H1 (cell line): ENCODE measurements around the gene RAP1GAP. TPM values are rescaled to one million over a fixed set of nuclear protein-coding genes. Genes with fewer than 3 reads are reported as not detected.

ENCODE experiments used
- CTCF ChIA-PET: fragments of 300-600 bp; sonication (Branson Sonifier 250); formaldehyde crosslinking; loops from one replicate; lab custom pipeline; 2021; ENCODE audit not compliant: partially characterized antibody; lab: Charles Lee
- POLR2A ChIA-PET: fragments of 300-600 bp; sonication (Branson Sonifier 250); formaldehyde crosslinking; loops from one replicate; lab custom pipeline; 2021; ENCODE audit warnings: inconsistent platforms; ENCODE audit not compliant: partially characterized antibody; lab: Charles Lee
- DNase-seq, 2 experiments: peaks; one replicate each; pipeline versions ENCODE4 v3.0.0 to v3.0.0-alpha.2; 2010 to 2022; ENCODE audit warnings: low spot score in 2 of 2, low read depth in 1 of 2, mixed read lengths in 1 of 2
- FAIRE-seq: peaks from 2 replicates; lab custom pipeline; 2011; peaks lifted over from hg19 to GRCh38; lab: Jason Lieb, UNC
- H2AFZ ChIP-seq: 2 replicates; pipeline ENCODE4 v1.8.1; 2012; ENCODE audit warnings: low read length, inconsistent platforms
- H2AK5ac ChIP-seq: 2 replicates; pipeline ENCODE4 v1.6.1; 2013; ENCODE audit warnings: low read depth, low read length
- H2BK120ac ChIP-seq: replicated peaks from 2 replicates; pipeline ENCODE3; 2013; ENCODE audit warnings: low read depth, low read length, inconsistent platforms
- H2BK12ac ChIP-seq: 2 replicates; pipeline ENCODE4 v1.6.1; 2013; ENCODE audit warnings: low read depth, low read length
- H2BK15ac ChIP-seq: 2 replicates; pipeline ENCODE4 v1.6.1; 2013; ENCODE audit warnings: low read length
- H2BK20ac ChIP-seq: 2 replicates; pipeline ENCODE4 v1.6.1; 2013; ENCODE audit warnings: low read length
- H2BK5ac ChIP-seq: 2 replicates; pipeline ENCODE4 v1.6.1; 2013; ENCODE audit warnings: low read depth, low read length
- H3K14ac ChIP-seq: 2 replicates; pipeline ENCODE4 v1.6.1; 2013; ENCODE audit warnings: inconsistent platforms; ENCODE audit not compliant: insufficient read length
- H3K18ac ChIP-seq: 2 replicates; pipeline ENCODE4 v1.6.1; 2013; ENCODE audit warnings: low read length; ENCODE audit errors: extremely low read depth
- H3K23ac ChIP-seq: 2 replicates; pipeline ENCODE4 v1.6.1; 2013; ENCODE audit warnings: inconsistent platforms; ENCODE audit not compliant: insufficient read length
- H3K23me2 ChIP-seq: 2 replicates; pipeline ENCODE4 v1.6.1; 2013; ENCODE audit warnings: low read depth, low read length
- H3K27ac ChIP-seq: 2 replicates; pipeline ENCODE4 v1.6.1; 2011; ENCODE audit warnings: low read depth, low read length, inconsistent platforms
- H3K27me3 ChIP-seq, 4 experiments: replicated peaks in 1 of 4; 1 replicate in 1 of 4; 2 replicates in 3 of 4; pipeline versions ENCODE4 v1.6.1 to v1.8.1; 2011 to 2013; ENCODE audit warnings: low read length in 3 of 4, mild to moderate bottlenecking in 3 of 4, inconsistent platforms in 2 of 4, mixed read lengths in 2 of 4, moderate library complexity in 1 of 4; ENCODE audit not compliant: control insufficient read depth in 3 of 4, insufficient read depth in 3 of 4; ENCODE audit errors: extremely low read depth in 1 of 4
- H3K36me3 ChIP-seq, 4 experiments: 2 replicates each; pipeline versions ENCODE4 v1.6.1 to v1.8.1; 2011 to 2013; ENCODE audit warnings: mild to moderate bottlenecking in 4 of 4, low read length in 3 of 4, moderate library complexity in 2 of 4, control low read depth in 1 of 4, inconsistent platforms in 1 of 4; ENCODE audit not compliant: insufficient read depth in 4 of 4, control insufficient read depth in 2 of 4
- H3K4ac ChIP-seq: replicated peaks from 2 replicates; pipeline ENCODE3; 2013; ENCODE audit warnings: low read length, low read depth, mixed read lengths, inconsistent platforms; ENCODE audit not compliant: insufficient read length
- H3K4me1 ChIP-seq, 4 experiments: replicated peaks in 1 of 4; 1 replicate in 1 of 4; 2 replicates in 3 of 4; pipeline versions ENCODE4 v1.6.1 to v1.8.1; 2011 to 2013; ENCODE audit warnings: low read length in 3 of 4, inconsistent platforms in 2 of 4, mixed read lengths in 1 of 4; ENCODE audit not compliant: insufficient read depth in 4 of 4, control insufficient read depth in 3 of 4
- H3K4me2 ChIP-seq, 2 experiments: 2 replicates each; pipeline versions ENCODE4 v1.6.1 to v1.8.1; 2011 to 2013; ENCODE audit warnings: low read depth in 2 of 2, low read length in 2 of 2, control low read depth in 1 of 2, inconsistent platforms in 1 of 2, mild to moderate bottlenecking in 1 of 2; ENCODE audit not compliant: insufficient read depth in 1 of 2
- H3K4me3 ChIP-seq, 4 experiments: fragments of 200-600, 300-600 bp in 1 of 4; sonication (generic), shearing (Covaris generic), sonication (Bioruptor Twin) in 1 of 4; 2 replicates each; pipeline versions ENCODE4 v1.5.1 to v1.8.1; 2011 to 2016; ENCODE audit warnings: low read length in 4 of 4, low read depth in 3 of 4, control low read depth in 2 of 4, inconsistent platforms in 2 of 4, mild to moderate bottlenecking in 2 of 4, mixed read lengths in 1 of 4, moderate library complexity in 1 of 4; ENCODE audit not compliant: insufficient read depth in 2 of 4; ENCODE audit errors: extremely low read depth in 1 of 4
- H3K56ac ChIP-seq: replicated peaks from 2 replicates; pipeline ENCODE3; 2013; ENCODE audit warnings: low read depth, mild to moderate bottlenecking, mixed read lengths, low read length, inconsistent platforms; ENCODE audit not compliant: insufficient read length
- H3K79me1 ChIP-seq: 2 replicates; pipeline ENCODE4 v1.6.1; 2013; ENCODE audit warnings: low read depth, low read length, control low read depth
- H3K79me2 ChIP-seq, 2 experiments: 2 replicates each; pipeline versions ENCODE4 v1.6.1 to v1.8.1; 2012 to 2013; ENCODE audit warnings: low read length in 2 of 2, mild to moderate bottlenecking in 2 of 2, inconsistent platforms in 1 of 2; ENCODE audit not compliant: insufficient read depth in 2 of 2, control insufficient read depth in 1 of 2
- H3K9ac ChIP-seq, 4 experiments: replicated peaks in 1 of 4; 1 replicate in 1 of 4; 2 replicates in 3 of 4; pipeline versions ENCODE4 v1.6.1 to v1.8.1; 2011 to 2013; ENCODE audit warnings: low read depth in 3 of 4, low read length in 3 of 4, control low read depth in 2 of 4, mild to moderate bottlenecking in 2 of 4, moderate library complexity in 2 of 4, inconsistent platforms in 1 of 4; ENCODE audit errors: extremely low read depth in 1 of 4
- H3K9me3 ChIP-seq, 2 experiments: 2 replicates each; pipeline versions ENCODE4 v1.6.1 to v1.8.1; 2012 to 2013; ENCODE audit warnings: mild to moderate bottlenecking in 2 of 2, moderate library complexity in 2 of 2, control low read depth in 1 of 2, inconsistent platforms in 1 of 2, low read depth in 1 of 2, low read length in 1 of 2, mixed read lengths in 1 of 2; ENCODE audit not compliant: insufficient read depth in 2 of 2
- H4K20me1 ChIP-seq, 2 experiments: replicated peaks in 1 of 2; 2 replicates each; pipeline versions ENCODE3 to v1.8.1; 2011 to 2013; ENCODE audit warnings: inconsistent platforms in 2 of 2, low read length in 2 of 2, mild to moderate bottlenecking in 1 of 2; ENCODE audit not compliant: insufficient read depth in 2 of 2, control insufficient read depth in 1 of 2
- H4K5ac ChIP-seq: 2 replicates; pipeline ENCODE4 v1.6.1; 2013; ENCODE audit warnings: low read length, low read depth, mixed read lengths, inconsistent platforms; ENCODE audit not compliant: insufficient read length
- H4K8ac ChIP-seq: 2 replicates; pipeline ENCODE4 v1.8.0; 2013; ENCODE audit warnings: mild to moderate bottlenecking, moderate library complexity, low read length, inconsistent platforms; ENCODE audit not compliant: insufficient read depth; ENCODE audit errors: extremely low read depth
- H4K91ac ChIP-seq: replicated peaks from 2 replicates; pipeline ENCODE3; 2013; ENCODE audit warnings: low read length, mixed read lengths, inconsistent platforms; ENCODE audit not compliant: insufficient read length
- CEBPB ChIP-seq: IDR thresholded peaks from 2 replicates; pipeline ENCODE4 v1.6.1; 2012; ENCODE audit warnings: low read depth, low read length
- CREB1 ChIP-seq: IDR thresholded peaks from 2 replicates; pipeline ENCODE4 v1.6.1; 2012; ENCODE audit warnings: inconsistent platforms
- CTCF ChIP-seq, 3 experiments: IDR thresholded peaks; 1 replicate in 2 of 3; 2 replicates in 1 of 3; pipeline versions ENCODE4 v1.5.1 to v1.6.1; 2011; ENCODE audit warnings: low read length in 3 of 3, mild to moderate bottlenecking in 3 of 3, inconsistent platforms in 2 of 3, low read depth in 1 of 3, moderate library complexity in 1 of 3; ENCODE audit not compliant: insufficient read depth in 1 of 3; ENCODE audit errors: control extremely low read depth in 1 of 3
- E2F6 ChIP-seq: IDR thresholded peaks from 2 replicates; pipeline ENCODE4 v1.6.1; 2012; ENCODE audit warnings: inconsistent platforms
- EP300 ChIP-seq, 2 experiments: IDR thresholded peaks; 1 replicate in 1 of 2; 2 replicates in 1 of 2; pipeline ENCODE4 v1.6.1; 2011 to 2012; ENCODE audit warnings: low read depth in 2 of 2, low read length in 2 of 2, mild to moderate bottlenecking in 2 of 2, borderline replicate concordance in 1 of 2, inconsistent platforms in 1 of 2, moderate library complexity in 1 of 2
- FOSL1 ChIP-seq: IDR thresholded peaks from 2 replicates; pipeline ENCODE4 v1.6.1; 2011; ENCODE audit warnings: mild to moderate bottlenecking, low read depth, low read length, moderate library complexity; ENCODE audit not compliant: insufficient read depth
- USF2 ChIP-seq: IDR thresholded peaks from 2 replicates; pipeline ENCODE4 v1.6.1; 2011; ENCODE audit warnings: low read length, improper control_type of control experiment
- WGBS, 2 experiments: shearing (Covaris generic) in 1 of 2; methylation state at CpG; one replicate each; pipeline versions ENCODE4 v1.1.6 to v1.1.7; 2013 to 2015; ENCODE audit warnings: low lambda C conversion rate in 2 of 2, mixed read lengths in 2 of 2, inconsistent platforms in 1 of 2, low coverage in 1 of 2, missing lambda C conversion rate in 1 of 2; ENCODE audit not compliant: insufficient replicate concordance in 2 of 2, insufficient coverage in 1 of 2, insufficient read length in 1 of 2; ENCODE audit errors: extremely low coverage in 1 of 2, missing lambda C conversion rate in 1 of 2; 5-methylcytosine and 5-hydroxymethylcytosine counted together
- polyA plus RNA-seq, 7 experiments: library from polyadenylated mRNA; depleted of rRNA in 3 of 7; stranded (reverse) in 5 of 7; unstranded in 2 of 7; fragments of >200 nt in 5 of 7; fragments of 200-250 nt in 2 of 7; gene quantifications; 1 replicate in 5 of 7; 2 replicates in 1 of 7; 4 replicates in 1 of 7; pipeline versions ENCODE4 v1.2.1 to v1.2.3, GENCODE V29; 2011 to 2013; ENCODE audit warnings: missing spikeins in 2 of 7, mixed read lengths in 2 of 7
- total RNA-seq: library from RNA; stranded (reverse); fragmentation: NEBNext Ultra II Directional; extraction: Animal tissue kit (Norgen Biotek cat#: 25700); gene quantifications from 2 replicates; pipeline ENCODE4 v1.2.1, GENCODE V29; 2021

The RAP1GAP gene
- total and polyA plus RNA-seq, 2 of the 8 experiments (the other 6 are each of a cell fraction or from before 2014, with no cell fraction given), result 8.4 TPM

GRCh38 chr1:21573971-21574465 is 95.1 kb downstream of the RAP1GAP start:
- no peak overlapping the region for H2BK5ac ChIP-seq
- H2AK5ac ChIP-seq, result peak overlapping the region; percentile 7; the same call in 1 of the 2 replicates
- no peak overlapping the region for H3K27ac ChIP-seq
- no peak overlapping the region for H4K5ac ChIP-seq
- peak; percentile 82 for FAIRE-seq
- DNase-seq, result peak; percentile 57 to 82
- no peaks in the 10 kb centered on the region for H3K79me2 ChIP-seq
- H3K27me3 ChIP-seq, result no peaks in the 10 kb centered on the region; a peak in 2 of 7 replicates
- H4K91ac ChIP-seq, result peak overlapping the region; percentile 81
- no peak overlapping the region for H2BK15ac ChIP-seq
- 0 out of 2 replicates have a peak overlapping the region, but pooled peaks have one; percentile 41 for H2BK12ac ChIP-seq
- H3K23me2 ChIP-seq, result peaks cover 3% of the 10 kb centered on the region; the same call in 1 of the 2 replicates
- no peak overlapping the region for H3K18ac ChIP-seq
- H3K4me1 ChIP-seq, result peaks cover 2 to 7% (median 4%) of the 10 kb centered on the region in 4 experiments; a peak in 6 of 7 replicates
- no peak overlapping the region for H3K4me2 ChIP-seq
- peaks cover 0 to 4% (median 2%) of the 10 kb centered on the region in 4 experiments; a peak in 4 of 8 replicates for H3K36me3 ChIP-seq
- no peak overlapping the region for H3K4me3 ChIP-seq
- H3K56ac ChIP-seq, result no peak overlapping the region
- H4K8ac ChIP-seq, result no peak overlapping the region
- H4K20me1 ChIP-seq, result peaks cover 2 to 4% of the 10 kb centered on the region in 2 experiments
- no peak overlapping the region for H3K9ac ChIP-seq
- no peak overlapping the region for H3K23ac ChIP-seq
- H2BK120ac ChIP-seq, result no peak overlapping the region
- CTCF ChIA-PET, result interaction anchor here (0.7 to 4.8 kb wide), 29 partner anchors 10 to 356 kb away, joined by 3 to 49 read pairs (median 5); partner anchors contain the start of gene ALPL
- no peak overlapping the region for H2AFZ ChIP-seq
- H3K4ac ChIP-seq, result peak overlapping the region; percentile 34
- POLR2A ChIA-PET, result interaction anchor here (0.9 to 1.6 kb wide), 4 partner anchors 23 to 67 kb away, joined by 3 to 5 read pairs (median 4); no protein-coding TSS in a partner anchor
- no peaks in the 10 kb centered on the region; the same call in none of the 2 replicates for H3K79me1 ChIP-seq
- no peak overlapping the region for H2BK20ac ChIP-seq
- no peak overlapping the region for H3K14ac ChIP-seq
- 41% methylated on average over 11 of the region's 11 CpGs; no CpG with 5 or more reads in 1 of the 2 experiments for WGBS, 2 experiments
- no peaks in the 10 kb centered on the region for H3K9me3 ChIP-seq
- no peak for TF ChIP-seq USF2
- TF ChIP-seq CREB1, result peak; percentile 35; the same call in 1 of the 2 replicates
- no peak for TF ChIP-seq EP300 (IDR thresholded peaks at IDR 0.05; ENCODE audit: borderline replicate concordance in 1 of 2, low read depth in 2 of 2, low read length in 2 of 2)
- peak; percentile 70 to 87 (median 79) for TF ChIP-seq CTCF (IDR thresholded peaks at IDR 0.05; ENCODE audit: control extremely low read depth in 1 of 3, insufficient read depth in 1 of 3, low read depth in 1 of 3, low read length in 3 of 3)
- TF ChIP-seq FOSL1, result no peak
- TF ChIP-seq E2F6, result 0 out of 2 replicates have a peak, but pooled peaks have one; percentile 14
- no peak for TF ChIP-seq CEBPB
